ENCODE data around the gene WFIKKN2.

GRCh38 chr17:50800196-50800700 is 35.1 kb upstream of the WFIKKN2 start:
- TF ChIP-seq CTCF (conservative IDR thresholded peaks at IDR 0.05 in 1 of 2, IDR thresholded peaks at IDR 0.05 in 1 of 2; ENCODE audit: low read depth in 1 of 2, low read length in 2 of 2), result no peak
- TF ChIP-seq EZH2 (IDR thresholded peaks at IDR 0.05; ENCODE audit: low read length, missing control alignments), result no peak
